H1 (cell line): Measurements from ENCODE around the gene TNIP3. TPM values are rescaled to one million over a fixed set of nuclear protein-coding genes. Genes with fewer than 3 reads are reported as not detected.

Experiments
- CTCF ChIA-PET: fragments of 300-600 bp; sonication (Branson Sonifier 250); formaldehyde crosslinking; loops from one replicate; lab custom pipeline; 2021; ENCODE audit not compliant: partially characterized antibody; lab: Charles Lee
- POLR2A ChIA-PET: fragments of 300-600 bp; sonication (Branson Sonifier 250); formaldehyde crosslinking; loops from one replicate; lab custom pipeline; 2021; ENCODE audit warnings: inconsistent platforms; ENCODE audit not compliant: partially characterized antibody; lab: Charles Lee
- DNase-seq, 2 experiments: peaks; one replicate each; pipeline versions ENCODE4 v3.0.0 to v3.0.0-alpha.2; 2010 to 2022; ENCODE audit warnings: low spot score in 2 of 2, low read depth in 1 of 2, mixed read lengths in 1 of 2
- FAIRE-seq: peaks from 2 replicates; lab custom pipeline; 2011; peaks lifted over from hg19 to GRCh38; lab: Jason Lieb, UNC
- H2AFZ ChIP-seq: 2 replicates; pipeline ENCODE4 v1.8.1; 2012; ENCODE audit warnings: low read length, inconsistent platforms
- H2AK5ac ChIP-seq: 2 replicates; pipeline ENCODE4 v1.6.1; 2013; ENCODE audit warnings: low read depth, low read length
- H2BK120ac ChIP-seq: replicated peaks from 2 replicates; pipeline ENCODE3; 2013; ENCODE audit warnings: low read depth, low read length, inconsistent platforms
- H2BK12ac ChIP-seq: 2 replicates; pipeline ENCODE4 v1.6.1; 2013; ENCODE audit warnings: low read depth, low read length
- H2BK15ac ChIP-seq: 2 replicates; pipeline ENCODE4 v1.6.1; 2013; ENCODE audit warnings: low read length
- H2BK20ac ChIP-seq: 2 replicates; pipeline ENCODE4 v1.6.1; 2013; ENCODE audit warnings: low read length
- H2BK5ac ChIP-seq: 2 replicates; pipeline ENCODE4 v1.6.1; 2013; ENCODE audit warnings: low read depth, low read length
- H3K14ac ChIP-seq: 2 replicates; pipeline ENCODE4 v1.6.1; 2013; ENCODE audit warnings: inconsistent platforms; ENCODE audit not compliant: insufficient read length
- H3K18ac ChIP-seq: 2 replicates; pipeline ENCODE4 v1.6.1; 2013; ENCODE audit warnings: low read length; ENCODE audit errors: extremely low read depth
- H3K23ac ChIP-seq: 2 replicates; pipeline ENCODE4 v1.6.1; 2013; ENCODE audit warnings: inconsistent platforms; ENCODE audit not compliant: insufficient read length
- H3K23me2 ChIP-seq: 2 replicates; pipeline ENCODE4 v1.6.1; 2013; ENCODE audit warnings: low read depth, low read length
- H3K27ac ChIP-seq: 2 replicates; pipeline ENCODE4 v1.6.1; 2011; ENCODE audit warnings: low read depth, low read length, inconsistent platforms
- H3K27me3 ChIP-seq, 4 experiments: replicated peaks in 1 of 4; 1 replicate in 1 of 4; 2 replicates in 3 of 4; pipeline versions ENCODE4 v1.6.1 to v1.8.1; 2011 to 2013; ENCODE audit warnings: low read length in 3 of 4, mild to moderate bottlenecking in 3 of 4, inconsistent platforms in 2 of 4, mixed read lengths in 2 of 4, moderate library complexity in 1 of 4; ENCODE audit not compliant: control insufficient read depth in 3 of 4, insufficient read depth in 3 of 4; ENCODE audit errors: extremely low read depth in 1 of 4
- H3K36me3 ChIP-seq, 4 experiments: 2 replicates each; pipeline versions ENCODE4 v1.6.1 to v1.8.1; 2011 to 2013; ENCODE audit warnings: mild to moderate bottlenecking in 4 of 4, low read length in 3 of 4, moderate library complexity in 2 of 4, control low read depth in 1 of 4, inconsistent platforms in 1 of 4; ENCODE audit not compliant: insufficient read depth in 4 of 4, control insufficient read depth in 2 of 4
- H3K4ac ChIP-seq: replicated peaks from 2 replicates; pipeline ENCODE3; 2013; ENCODE audit warnings: low read length, low read depth, mixed read lengths, inconsistent platforms; ENCODE audit not compliant: insufficient read length
- H3K4me1 ChIP-seq, 4 experiments: replicated peaks in 1 of 4; 1 replicate in 1 of 4; 2 replicates in 3 of 4; pipeline versions ENCODE4 v1.6.1 to v1.8.1; 2011 to 2013; ENCODE audit warnings: low read length in 3 of 4, inconsistent platforms in 2 of 4, mixed read lengths in 1 of 4; ENCODE audit not compliant: insufficient read depth in 4 of 4, control insufficient read depth in 3 of 4
- H3K4me2 ChIP-seq, 2 experiments: 2 replicates each; pipeline versions ENCODE4 v1.6.1 to v1.8.1; 2011 to 2013; ENCODE audit warnings: low read depth in 2 of 2, low read length in 2 of 2, control low read depth in 1 of 2, inconsistent platforms in 1 of 2, mild to moderate bottlenecking in 1 of 2; ENCODE audit not compliant: insufficient read depth in 1 of 2
- H3K4me3 ChIP-seq, 4 experiments: fragments of 200-600, 300-600 bp in 1 of 4; sonication (generic), shearing (Covaris generic), sonication (Bioruptor Twin) in 1 of 4; 2 replicates each; pipeline versions ENCODE4 v1.5.1 to v1.8.1; 2011 to 2016; ENCODE audit warnings: low read length in 4 of 4, low read depth in 3 of 4, control low read depth in 2 of 4, inconsistent platforms in 2 of 4, mild to moderate bottlenecking in 2 of 4, mixed read lengths in 1 of 4, moderate library complexity in 1 of 4; ENCODE audit not compliant: insufficient read depth in 2 of 4; ENCODE audit errors: extremely low read depth in 1 of 4
- H3K56ac ChIP-seq: replicated peaks from 2 replicates; pipeline ENCODE3; 2013; ENCODE audit warnings: low read depth, mild to moderate bottlenecking, mixed read lengths, low read length, inconsistent platforms; ENCODE audit not compliant: insufficient read length
- H3K79me1 ChIP-seq: 2 replicates; pipeline ENCODE4 v1.6.1; 2013; ENCODE audit warnings: low read depth, low read length, control low read depth
- H3K79me2 ChIP-seq, 2 experiments: 2 replicates each; pipeline versions ENCODE4 v1.6.1 to v1.8.1; 2012 to 2013; ENCODE audit warnings: low read length in 2 of 2, mild to moderate bottlenecking in 2 of 2, inconsistent platforms in 1 of 2; ENCODE audit not compliant: insufficient read depth in 2 of 2, control insufficient read depth in 1 of 2
- H3K9ac ChIP-seq, 4 experiments: replicated peaks in 1 of 4; 1 replicate in 1 of 4; 2 replicates in 3 of 4; pipeline versions ENCODE4 v1.6.1 to v1.8.1; 2011 to 2013; ENCODE audit warnings: low read depth in 3 of 4, low read length in 3 of 4, control low read depth in 2 of 4, mild to moderate bottlenecking in 2 of 4, moderate library complexity in 2 of 4, inconsistent platforms in 1 of 4; ENCODE audit errors: extremely low read depth in 1 of 4
- H3K9me3 ChIP-seq, 2 experiments: 2 replicates each; pipeline versions ENCODE4 v1.6.1 to v1.8.1; 2012 to 2013; ENCODE audit warnings: mild to moderate bottlenecking in 2 of 2, moderate library complexity in 2 of 2, control low read depth in 1 of 2, inconsistent platforms in 1 of 2, low read depth in 1 of 2, low read length in 1 of 2, mixed read lengths in 1 of 2; ENCODE audit not compliant: insufficient read depth in 2 of 2
- H4K20me1 ChIP-seq, 2 experiments: replicated peaks in 1 of 2; 2 replicates each; pipeline versions ENCODE3 to v1.8.1; 2011 to 2013; ENCODE audit warnings: inconsistent platforms in 2 of 2, low read length in 2 of 2, mild to moderate bottlenecking in 1 of 2; ENCODE audit not compliant: insufficient read depth in 2 of 2, control insufficient read depth in 1 of 2
- H4K5ac ChIP-seq: 2 replicates; pipeline ENCODE4 v1.6.1; 2013; ENCODE audit warnings: low read length, low read depth, mixed read lengths, inconsistent platforms; ENCODE audit not compliant: insufficient read length
- H4K8ac ChIP-seq: 2 replicates; pipeline ENCODE4 v1.8.0; 2013; ENCODE audit warnings: mild to moderate bottlenecking, moderate library complexity, low read length, inconsistent platforms; ENCODE audit not compliant: insufficient read depth; ENCODE audit errors: extremely low read depth
- H4K91ac ChIP-seq: replicated peaks from 2 replicates; pipeline ENCODE3; 2013; ENCODE audit warnings: low read length, mixed read lengths, inconsistent platforms; ENCODE audit not compliant: insufficient read length
- BCL11A ChIP-seq, 2 experiments: IDR thresholded peaks; one replicate each; pipeline ENCODE4 v1.6.1; 2011; ENCODE audit warnings: low read depth in 2 of 2, low read length in 2 of 2, mild to moderate bottlenecking in 2 of 2
- PHF8 ChIP-seq: fragments of 200-600 bp; sonication (generic); conservative IDR thresholded peaks from 2 replicates; pipeline ENCODE4 v1.7.1; 2012; ENCODE audit warnings: low read depth, mild to moderate bottlenecking, inconsistent platforms, low read length, moderate library complexity
- WGBS, 2 experiments: shearing (Covaris generic) in 1 of 2; methylation state at CpG; one replicate each; pipeline versions ENCODE4 v1.1.6 to v1.1.7; 2013 to 2015; ENCODE audit warnings: low lambda C conversion rate in 2 of 2, mixed read lengths in 2 of 2, inconsistent platforms in 1 of 2, low coverage in 1 of 2, missing lambda C conversion rate in 1 of 2; ENCODE audit not compliant: insufficient replicate concordance in 2 of 2, insufficient coverage in 1 of 2, insufficient read length in 1 of 2; ENCODE audit errors: extremely low coverage in 1 of 2, missing lambda C conversion rate in 1 of 2; 5-methylcytosine and 5-hydroxymethylcytosine counted together
- polyA plus RNA-seq, 7 experiments: library from polyadenylated mRNA; depleted of rRNA in 3 of 7; stranded (reverse) in 5 of 7; unstranded in 2 of 7; fragments of >200 nt in 5 of 7; fragments of 200-250 nt in 2 of 7; gene quantifications; 1 replicate in 5 of 7; 2 replicates in 1 of 7; 4 replicates in 1 of 7; pipeline versions ENCODE4 v1.2.1 to v1.2.3, GENCODE V29; 2011 to 2013; ENCODE audit warnings: missing spikeins in 2 of 7, mixed read lengths in 2 of 7
- total RNA-seq: library from RNA; stranded (reverse); fragmentation: NEBNext Ultra II Directional; extraction: Animal tissue kit (Norgen Biotek cat#: 25700); gene quantifications from 2 replicates; pipeline ENCODE4 v1.2.1, GENCODE V29; 2021

The TNIP3 gene
- total and polyA plus RNA-seq, 2 of the 8 experiments (the other 6 are each of a cell fraction or from before 2014, with no cell fraction given): not detected

- Histone ChIP-seq H3K79me2 (no peaks in the 10 kb centered on the region), H4K5ac (no peak overlapping the region), H3K4me3 (no peak overlapping the region), H3K4me2 (no peak overlapping the region; a peak in 1 of 4 replicates), H2BK20ac (no peak overlapping the region), H2AK5ac (no peak overlapping the region), H3K4me1 (peaks cover 0 to 5% (median 0%) of the 10 kb centered on the region in 4 experiments; a peak in 2 of 7 replicates), H2AFZ (no peak overlapping the region), H3K18ac (no peak overlapping the region), H3K4ac (no peak overlapping the region), H3K23ac (no peak overlapping the region), H2BK5ac (no peak overlapping the region), H3K27me3 (peaks cover 1 to 8% (median 5%) of the 10 kb centered on the region in 4 experiments; a peak in 5 of 7 replicates), H3K9me3 (no peaks in the 10 kb centered on the region), H3K36me3 (no peaks in the 10 kb centered on the region), H4K8ac (no peak overlapping the region), H3K23me2 (peaks cover 4% of the 10 kb centered on the region; the same call in 1 of the 2 replicates), H3K14ac (no peak overlapping the region), H2BK12ac (no peak overlapping the region), H3K27ac (no peak overlapping the region), H4K20me1 (no peaks in the 10 kb centered on the region), H4K91ac (no peak overlapping the region), H3K79me1 (no peaks in the 10 kb centered on the region), H2BK15ac (no peak overlapping the region), H3K56ac (no peak overlapping the region), H3K9ac (no peak overlapping the region), H2BK120ac (no peak overlapping the region)
- ChIA-PET CTCF (interaction anchor here (0.7 to 1.3 kb wide), 2 partner anchors 96 to 265 kb away, joined by 3 read pairs; no protein-coding TSS in a partner anchor), POLR2A (no interaction called here)
- no peak for DNase-seq
- TF ChIP-seq PHF8: no peak
- no peak for TF ChIP-seq BCL11A (IDR thresholded peaks at IDR 0.05; ENCODE audit: low read depth in 2 of 2, low read length in 2 of 2)
- WGBS, 2 experiments: 90% methylated on average over 3 of the region's 3 CpGs; no CpG with 5 or more reads in 1 of the 2 experiments
- FAIRE-seq: no peak
Observed at GRCh38 chr4:121155893-121156292, 8.2 kb downstream of the TNIP3 start.
